Common myeloid progenitor, CD34-positive (primary cell): ENCODE data around the gene CDS1.

Experiments
- CTCF ChIA-PET: fragments of 350-600 bp; sonication (Branson Sonifier 250); formaldehyde crosslinking; loops from one replicate; lab custom pipeline; 2021; ENCODE audit warnings: antibody characterized with exemption; lab: Charles Lee
- POLR2A ChIA-PET: fragments of 350-600 bp; sonication (Branson Sonifier 250); formaldehyde crosslinking; loops from one replicate; lab custom pipeline; 2021; ENCODE audit warnings: antibody characterized with exemption; lab: Charles Lee
- DNase-seq, 3 donors: peaks; one replicate each; pipeline versions ENCODE4 v3.0.0 to v3.0.0-alpha.2; 2013
- H3K27ac ChIP-seq, 2 experiments: 1 replicate in 1 of 2; 2 replicates in 1 of 2; pipeline ENCODE4 v1.7.0; 2013; ENCODE audit warnings: inconsistent platforms in 2 of 2, low read length in 2 of 2, mild to moderate bottlenecking in 2 of 2, low read depth in 1 of 2, moderate library complexity in 1 of 2; ENCODE audit not compliant: severe bottlenecking in 2 of 2, insufficient read depth in 1 of 2, poor library complexity in 1 of 2
- H3K27me3 ChIP-seq, 5 experiments: replicated peaks in 2 of 5; 1 replicate in 3 of 5; 2 replicates in 2 of 5; pipeline versions ENCODE4 v1.6.1 to v1.7.0; 2013; ENCODE audit warnings: low read length in 4 of 5, mild to moderate bottlenecking in 2 of 5, moderate library complexity in 2 of 5, inconsistent platforms in 1 of 5; ENCODE audit not compliant: insufficient read depth in 5 of 5, control insufficient read depth in 4 of 5
- H3K36me3 ChIP-seq, 4 experiments: 1 replicate in 2 of 4; 2 replicates in 2 of 4; pipeline versions ENCODE4 v1.6.1 to v1.7.0; 2013; ENCODE audit warnings: low read length in 3 of 4, control low read depth in 1 of 4, mild to moderate bottlenecking in 1 of 4; ENCODE audit not compliant: control insufficient read depth in 4 of 4, insufficient read depth in 4 of 4
- H3K4me1 ChIP-seq, 4 experiments: 1 replicate in 3 of 4; 2 replicates in 1 of 4; pipeline versions ENCODE4 v1.6.1 to v1.7.1; 2013; ENCODE audit warnings: low read length in 3 of 4, mild to moderate bottlenecking in 3 of 4, control low read depth in 1 of 4, inconsistent platforms in 1 of 4, moderate library complexity in 1 of 4; ENCODE audit not compliant: control insufficient read depth in 4 of 4, insufficient read depth in 4 of 4; ENCODE audit errors: control extremely low read depth in 1 of 4
- H3K4me3 ChIP-seq, 7 experiments: 1 replicate in 4 of 7; 2 replicates in 3 of 7; pipeline versions ENCODE4 v1.5.1 to v1.7.0; 2013; ENCODE audit warnings: mild to moderate bottlenecking in 7 of 7, low read length in 6 of 7, moderate library complexity in 6 of 7, inconsistent platforms in 2 of 7, low read depth in 2 of 7, control low read depth in 1 of 7; ENCODE audit not compliant: insufficient read depth in 4 of 7, control insufficient read depth in 1 of 7; ENCODE audit errors: extremely low read depth in 1 of 7
- H3K9me3 ChIP-seq, 5 experiments: 1 replicate in 4 of 5; 2 replicates in 1 of 5; pipeline versions ENCODE4 v1.6.1 to v1.7.1; 2013; ENCODE audit warnings: low read length in 4 of 5, mild to moderate bottlenecking in 2 of 5, inconsistent platforms in 1 of 5, low read depth in 1 of 5, moderate library complexity in 1 of 5; ENCODE audit not compliant: control insufficient read depth in 4 of 5, insufficient read depth in 2 of 5; ENCODE audit errors: control extremely low read depth in 1 of 5
- WGBS: methylation state at CpG from one replicate; pipeline ENCODE4 v1.1.5; 2013; ENCODE audit not compliant: insufficient coverage; 5-methylcytosine and 5-hydroxymethylcytosine counted together

CDS1 gene

DNA sequence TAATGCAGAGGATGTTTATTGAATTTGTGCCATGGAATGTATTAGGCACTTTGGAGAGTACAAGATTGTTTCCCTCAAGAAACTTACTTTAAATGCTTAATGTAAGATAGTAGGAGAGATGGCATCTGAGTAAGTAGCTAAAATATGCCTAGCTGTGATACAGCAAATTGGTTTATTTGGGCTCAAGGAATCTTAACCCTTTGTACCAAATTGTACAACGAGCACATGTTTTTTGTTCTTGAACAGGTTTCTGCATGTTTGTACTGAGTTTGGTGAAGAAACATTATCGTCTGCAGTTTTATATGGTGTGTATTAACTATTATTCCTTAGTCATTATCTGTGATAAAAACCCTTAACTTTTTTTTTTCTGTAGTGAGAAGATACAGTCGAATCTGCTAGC, 48.6 kb downstream of the CDS1 start:
- no peaks in the 10 kb centered on the region for H3K9me3 ChIP-seq
- CTCF ChIA-PET: interaction anchor here (1.1 kb wide), 1 partner anchor 29 kb away, joined by 3 read pairs; no protein-coding TSS in a partner anchor
- no peaks in the 10 kb centered on the region for H3K36me3 ChIP-seq
- H3K27me3 ChIP-seq: no peaks in the 10 kb centered on the region
- no peak for DNase-seq
- no peak overlapping the region for H3K27ac ChIP-seq
- POLR2A ChIA-PET: no interaction called here
- no CpG with 5 or more reads among the region's 3 CpGs for WGBS
- no peak overlapping the region for H3K4me3 ChIP-seq
- H3K4me1 ChIP-seq: no peaks in the 10 kb centered on the region

- Histone ChIP-seq H3K9me3 (no peaks in the 10 kb centered on the region), H3K36me3 (no peaks in the 10 kb centered on the region), H3K27me3 (no peaks in the 10 kb centered on the region), H3K27ac (no peak overlapping the region), H3K4me3 (no peak overlapping the region), H3K4me1 (no peaks in the 10 kb centered on the region)
- no peak for DNase-seq
- CTCF ChIA-PET: interaction anchor here (1.1 kb wide), 1 partner anchor 29 kb away, joined by 3 read pairs; no protein-coding TSS in a partner anchor
- WGBS: no CpG with 5 or more reads among the region's 2 CpGs
- POLR2A ChIA-PET: no interaction called here
Observed at GRCh38 chr4:84632092-84632491, 49.2 kb downstream of the CDS1 start.

- Histone ChIP-seq H3K27me3 (no peaks in the 10 kb centered on the region), H3K36me3 (no peaks in the 10 kb centered on the region), H3K27ac (no peak overlapping the region), H3K4me3 (no peak overlapping the region), H3K4me1 (no peaks in the 10 kb centered on the region), H3K9me3 (no peaks in the 10 kb centered on the region)
- ChIA-PET POLR2A (no interaction called here), CTCF (no interaction called here)
- 100% methylated on average over 1 of the region's 1 CpG for WGBS
- DNase-seq: no peak
Observed at GRCh38 chr4:84634961-84635360, 52.0 kb downstream of the CDS1 start.

- no peak overlapping the region for H3K4me3 ChIP-seq
- CTCF ChIA-PET: no interaction called here
- no peaks in the 10 kb centered on the region for H3K4me1 ChIP-seq
- no peaks in the 10 kb centered on the region for H3K27me3 ChIP-seq
- POLR2A ChIA-PET: no interaction called here
- H3K9me3 ChIP-seq: no peaks in the 10 kb centered on the region
- H3K27ac ChIP-seq: no peak overlapping the region
- no peak for DNase-seq
- no peaks in the 10 kb centered on the region for H3K36me3 ChIP-seq
Observed at GRCh38 chr4:84638092-84638491, 55.2 kb downstream of the CDS1 start.

DNA sequence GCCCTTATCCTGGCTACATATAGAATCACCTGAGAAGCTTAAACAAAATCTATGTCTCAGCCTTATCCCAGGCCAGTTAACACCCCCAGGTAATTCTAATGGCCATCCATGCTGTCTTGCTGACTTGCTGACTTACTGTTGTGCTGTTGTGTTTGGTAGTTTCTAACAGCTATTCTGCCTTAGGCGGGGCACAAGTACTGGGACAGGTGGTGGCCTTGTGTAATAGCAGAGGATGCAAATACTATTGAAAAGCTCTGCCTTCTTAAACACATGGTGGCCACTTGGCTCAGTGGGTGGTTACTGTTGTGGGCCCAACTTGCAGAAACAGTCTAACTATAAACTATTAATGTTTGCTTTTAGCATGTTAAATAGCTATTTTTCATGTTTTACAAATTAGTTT, 56.2 kb downstream of the CDS1 start:
- ChIA-PET CTCF (no interaction called here), POLR2A (no interaction called here)

DNA sequence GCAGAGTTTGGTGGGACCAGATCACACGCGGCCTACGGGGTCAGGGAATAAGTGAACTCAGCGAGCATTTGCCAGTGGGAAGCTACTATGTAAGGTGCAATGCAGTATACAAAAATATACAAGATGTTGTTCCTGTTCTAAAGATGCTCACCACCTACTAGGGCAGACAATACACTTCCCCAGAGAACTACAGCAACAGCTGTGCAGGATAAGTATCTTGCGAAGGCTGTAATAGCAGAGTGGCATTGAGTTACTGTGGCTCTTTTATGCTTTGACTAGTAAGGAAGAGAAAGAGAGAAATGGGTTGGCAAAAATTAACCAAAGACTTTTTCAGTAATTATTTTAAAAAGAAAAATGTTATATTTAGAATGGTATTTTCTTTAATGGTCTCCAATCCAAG, 61.2 kb downstream of the CDS1 start:
- POLR2A ChIA-PET: no interaction called here

More for the DNA sequence above, 56.2 kb downstream of the CDS1 start:
- H3K4me1 ChIP-seq: no peaks in the 10 kb centered on the region
- no peaks in the 10 kb centered on the region for H3K36me3 ChIP-seq
- H3K9me3 ChIP-seq: no peaks in the 10 kb centered on the region
- H3K27me3 ChIP-seq: no peaks in the 10 kb centered on the region
- no peak overlapping the region for H3K27ac ChIP-seq
- H3K4me3 ChIP-seq: no peak overlapping the region
- DNase-seq: no peak
- WGBS: no CpG with 5 or more reads among the region's 1 CpG

DNA sequence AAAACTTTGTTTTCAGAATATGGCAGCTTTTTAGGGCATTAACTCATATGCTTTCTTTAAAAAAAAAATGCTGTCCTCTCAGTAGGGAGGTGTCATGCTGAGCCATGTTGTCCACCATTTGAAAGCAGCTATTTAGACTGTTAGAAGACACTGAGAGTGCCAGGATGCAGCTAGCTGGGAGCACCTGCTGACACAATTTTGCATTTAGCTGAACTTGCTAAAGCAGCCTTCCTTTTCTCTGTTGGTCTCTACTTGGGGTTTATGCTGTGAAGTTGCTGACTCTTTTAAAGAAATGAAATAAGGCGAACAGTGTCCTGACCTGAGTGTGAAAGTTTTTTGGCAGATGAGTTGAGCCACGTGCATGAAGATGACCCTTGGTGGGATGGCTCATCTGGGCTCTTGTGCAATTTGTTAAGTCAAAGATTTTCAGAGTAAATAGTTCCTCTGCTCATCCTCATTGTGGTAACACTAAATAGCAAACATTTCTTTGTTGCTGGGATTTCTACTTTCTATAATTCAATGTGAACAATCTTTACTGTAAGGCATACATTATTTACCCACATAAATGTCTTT, 64.5 kb downstream of the CDS1 start:
- no peak overlapping the region for H3K4me3 ChIP-seq
- H3K27me3 ChIP-seq: no peaks in the 10 kb centered on the region
- H3K36me3 ChIP-seq: no peaks in the 10 kb centered on the region
- no peaks in the 10 kb centered on the region for H3K9me3 ChIP-seq
- H3K27ac ChIP-seq: no peak overlapping the region
- 100% methylated on average over 2 of the region's 2 CpGs for WGBS
- ChIA-PET CTCF (no interaction called here), POLR2A (no interaction called here)
- DNase-seq: no peak
- H3K4me1 ChIP-seq: no peaks in the 10 kb centered on the region

More for the DNA sequence above, 61.2 kb downstream of the CDS1 start:
- Histone ChIP-seq H3K27me3 (no peaks in the 10 kb centered on the region), H3K9me3 (no peaks in the 10 kb centered on the region), H3K4me1 (no peaks in the 10 kb centered on the region), H3K27ac (no peak overlapping the region), H3K36me3 (no peaks in the 10 kb centered on the region), H3K4me3 (no peak overlapping the region)
- CTCF ChIA-PET: no interaction called here
- DNase-seq: no peak
- WGBS: no CpG with 5 or more reads among the region's 5 CpGs
